ENCODE data around the gene CLIC1.
A peak's percentile ranks its signal among the peaks of the same experiment; 100 is the strongest.
"Not testable (repeated sequence)": the region's sequence is repeated elsewhere in the genome, so short reads cannot be mapped to it uniquely, and the experiment has no call there.

Gene CLIC1

DNA sequence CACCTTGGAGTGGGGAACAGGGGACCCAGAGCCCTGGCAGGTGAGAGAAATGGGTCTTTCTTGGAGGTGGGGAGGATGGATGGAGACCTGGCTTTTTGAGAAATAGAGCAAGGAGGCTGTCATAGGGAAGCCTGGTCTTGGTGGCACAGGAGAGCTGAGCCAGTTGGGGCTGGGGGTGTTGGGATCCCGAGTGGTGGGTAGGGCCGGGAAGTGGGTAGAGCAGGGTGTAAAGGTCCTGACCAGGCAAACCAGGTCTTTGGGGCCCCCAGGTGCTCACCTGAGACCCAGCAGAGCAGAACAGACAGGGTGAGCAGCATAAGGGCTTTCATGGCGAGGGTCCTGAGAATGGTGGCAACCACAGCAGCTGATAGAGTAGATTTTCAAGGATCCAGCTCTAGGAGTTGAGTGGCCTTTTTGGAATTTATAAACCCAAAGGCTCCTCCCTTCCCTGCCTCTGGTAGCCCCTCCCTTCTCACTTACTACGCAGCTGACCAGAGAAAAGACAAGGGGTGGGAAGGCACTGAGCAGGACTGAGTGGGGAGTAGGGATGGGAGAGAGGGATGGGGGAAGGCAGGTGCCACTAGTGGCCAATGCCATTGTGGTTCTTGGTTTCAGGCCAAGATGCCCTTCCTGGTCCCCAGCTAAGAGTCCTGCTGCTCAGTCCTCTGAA is 14.8 kb downstream of the CLIC1 start, which contains the start of gene LY6G6C:
LY6G6C (minus strand) TSS at position 396 of the 670 bp plus-strand sequence; CDS start at position 329, 67 bp downstream.
- no peak for DNase-seq

DNA sequence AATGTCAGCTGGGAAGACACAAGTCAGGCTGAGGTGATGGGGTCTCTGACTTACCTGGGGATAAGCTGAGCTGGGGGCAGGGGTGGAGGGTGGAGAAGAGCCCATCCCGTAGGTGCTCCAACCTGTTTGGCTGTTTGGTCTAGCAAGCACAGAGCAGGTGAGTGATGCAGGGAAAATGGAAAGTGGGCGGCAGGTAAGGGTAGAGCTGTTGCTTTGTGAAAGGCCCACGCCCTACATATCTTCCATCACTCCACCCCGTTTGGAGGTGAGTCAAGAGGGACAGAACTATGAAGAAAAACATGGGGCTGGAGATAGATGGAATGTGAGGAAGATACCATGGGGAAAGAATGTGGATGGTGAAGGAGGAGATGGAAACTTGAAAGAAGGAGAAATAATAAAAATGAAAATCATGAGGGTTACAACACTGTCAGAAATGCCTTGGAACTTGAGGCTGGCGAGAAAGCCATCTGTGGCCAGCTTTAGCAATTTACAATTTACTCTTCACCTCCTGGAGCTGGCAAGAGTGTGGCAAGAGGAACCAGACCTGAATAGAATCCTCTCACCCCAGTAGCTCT is 16.0 kb downstream of the CLIC1 start:
- no peak for DNase-seq

DNA sequence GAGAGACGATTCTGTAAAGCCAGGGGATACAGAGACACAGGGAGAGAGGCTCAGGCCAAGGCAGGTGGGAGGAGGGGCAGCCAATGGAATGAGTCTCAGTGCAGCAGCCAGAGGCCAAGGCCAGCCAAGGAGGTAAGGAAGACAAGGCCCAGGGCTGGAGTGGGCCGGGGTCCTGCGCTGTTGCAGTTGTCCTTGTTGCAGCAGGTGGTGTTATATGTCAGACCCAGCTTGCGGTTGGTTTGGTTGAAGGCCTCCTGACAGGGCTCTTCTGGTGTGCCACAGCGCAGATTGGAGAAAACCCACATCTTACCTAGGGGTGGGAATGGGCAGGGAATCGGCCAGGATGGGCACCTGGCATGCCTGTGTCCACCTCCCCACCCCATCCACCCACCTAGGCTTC is 17.3 kb downstream of the CLIC1 start:
- no peak for DNase-seq

DNA sequence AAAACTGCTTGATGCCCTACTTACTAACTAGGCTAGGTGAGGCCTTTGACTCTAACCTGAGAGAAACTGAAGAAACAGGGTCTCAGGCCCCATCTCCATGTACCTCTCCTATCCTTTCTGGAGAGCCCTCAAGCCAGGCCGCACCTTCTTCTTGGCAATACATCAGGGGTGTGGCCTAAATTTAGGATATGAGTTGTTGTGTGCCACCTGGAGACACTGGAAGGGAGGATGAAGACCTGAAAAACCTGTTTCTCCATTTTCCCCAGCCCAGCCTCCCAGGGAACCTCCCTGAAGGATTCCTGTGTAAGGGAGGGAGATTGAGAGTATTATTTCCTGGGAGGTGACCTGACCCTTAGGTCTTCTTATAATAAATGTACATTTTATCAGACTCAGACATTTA is 18.1 kb downstream of the CLIC1 start:
- no peak for DNase-seq

DNA sequence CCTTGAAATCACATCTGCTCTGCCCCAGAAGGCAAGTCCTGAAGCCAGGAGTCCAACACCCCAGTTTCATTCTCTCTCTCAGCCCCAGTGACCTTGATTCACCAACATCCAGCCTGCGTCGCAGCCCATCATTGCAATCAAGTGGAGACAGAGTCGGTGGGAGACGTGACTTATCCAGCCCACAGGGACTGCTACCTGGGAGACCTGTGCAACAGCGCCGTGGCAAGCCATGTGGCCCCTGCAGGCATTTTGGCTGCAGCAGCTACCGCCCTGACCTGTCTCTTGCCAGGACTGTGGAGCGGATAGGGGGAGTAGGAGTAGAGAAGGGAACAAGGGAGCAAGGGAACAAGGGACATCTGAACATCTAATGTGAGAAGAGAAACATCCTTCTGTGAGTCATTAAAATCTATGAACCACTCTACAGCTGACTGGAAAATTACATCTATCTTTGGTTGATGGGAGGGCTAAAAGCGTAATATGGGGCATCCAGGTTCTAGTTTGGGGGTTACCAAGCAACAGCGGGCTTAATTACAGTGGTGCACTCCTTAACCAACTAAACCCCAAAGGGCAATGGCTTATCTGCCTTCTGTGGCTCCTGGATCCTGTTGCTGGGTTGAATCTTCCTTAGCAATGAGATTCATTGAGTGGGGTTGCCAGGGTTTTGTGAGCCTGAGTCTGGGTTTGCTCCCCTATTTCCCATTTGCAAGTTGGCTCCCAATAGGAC is 18.7 kb downstream of the CLIC1 start:
- DNase-seq = no peak

DNA sequence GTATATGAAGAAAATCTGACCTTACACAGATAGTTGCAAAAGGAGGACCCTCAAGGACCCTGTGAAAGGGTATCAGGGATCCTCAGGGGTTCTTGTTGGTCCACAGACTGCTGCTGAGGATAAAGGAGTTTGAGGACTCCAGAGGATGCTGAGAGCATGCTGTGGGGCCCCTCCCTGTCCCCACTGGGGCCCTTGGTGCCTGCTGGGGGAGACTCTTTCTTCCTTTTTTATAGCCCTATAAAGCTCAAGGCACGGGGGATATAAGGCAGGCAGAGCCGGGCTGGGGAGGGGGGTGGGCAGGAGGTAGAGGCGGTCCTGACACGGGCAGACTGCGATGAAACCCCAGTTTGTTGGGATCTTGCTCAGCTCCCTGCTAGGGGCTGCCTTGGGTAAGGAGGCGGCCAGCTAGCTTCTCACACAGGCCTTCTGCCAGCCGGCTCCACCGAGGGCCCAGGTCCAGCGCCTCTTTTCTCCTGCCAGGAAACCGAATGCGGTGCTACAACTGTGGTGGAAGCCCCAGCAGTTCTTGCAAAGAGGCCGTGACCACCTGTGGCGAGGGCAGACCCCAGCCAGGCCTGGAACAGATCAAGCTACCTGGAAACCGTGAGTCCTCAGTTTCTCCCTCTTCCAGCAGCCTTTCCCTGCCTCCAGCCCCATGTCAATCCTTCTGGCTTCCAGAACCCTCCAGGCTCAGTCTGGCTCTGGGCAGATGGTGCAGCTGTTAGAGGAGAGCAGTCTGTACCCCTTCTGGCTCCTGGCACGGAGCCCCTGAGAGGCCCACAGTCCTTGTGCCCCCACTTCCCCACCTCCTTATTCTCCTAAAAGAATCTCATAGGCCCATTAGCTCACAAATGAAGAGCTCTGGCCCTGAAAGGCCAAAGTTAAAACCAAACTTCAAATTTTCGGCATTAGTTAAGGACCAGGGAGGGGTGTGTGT is 21.0 kb downstream of the CLIC1 start, which contains the start of gene LY6G6D:
LY6G6D (plus strand) TSS at position 327 of the 937 bp plus-strand sequence; CDS start at position 335, 8 bp downstream.
- DNase-seq = no peak

DNA sequence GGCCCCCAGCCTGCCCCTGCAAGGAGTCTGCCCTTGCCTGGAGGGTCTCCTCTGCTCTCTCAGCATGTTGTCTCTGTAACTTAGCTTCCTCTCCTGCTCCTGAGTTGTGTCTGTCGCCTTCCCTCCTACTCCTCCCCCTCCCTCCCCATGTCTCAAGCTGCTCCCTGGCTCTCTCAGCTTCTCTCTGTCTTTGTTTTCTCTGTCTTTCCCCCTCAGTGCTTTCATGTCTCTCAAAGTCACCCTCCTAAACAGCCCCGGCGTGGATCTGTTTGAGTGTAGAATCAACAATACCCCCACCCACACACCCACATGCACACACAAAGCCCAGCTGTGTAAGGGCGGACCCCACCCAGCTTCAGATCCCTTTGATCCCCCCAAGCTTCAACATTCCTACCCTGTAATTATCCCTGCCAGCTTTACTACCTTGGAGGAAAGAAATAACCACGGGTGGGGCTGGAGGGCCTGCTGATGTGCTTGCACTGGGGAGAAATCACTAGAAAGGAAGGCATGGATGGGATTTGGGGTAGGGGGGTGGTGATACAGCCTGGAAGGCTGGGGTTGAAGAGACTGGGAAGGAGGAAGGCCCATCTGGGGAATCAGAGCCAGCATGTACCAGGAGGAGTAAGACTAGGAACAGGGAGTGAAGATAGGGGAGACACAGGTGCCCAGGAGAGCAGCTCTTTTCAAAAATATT is 22.2 kb downstream of the CLIC1 start:
- no peak for DNase-seq

DNA sequence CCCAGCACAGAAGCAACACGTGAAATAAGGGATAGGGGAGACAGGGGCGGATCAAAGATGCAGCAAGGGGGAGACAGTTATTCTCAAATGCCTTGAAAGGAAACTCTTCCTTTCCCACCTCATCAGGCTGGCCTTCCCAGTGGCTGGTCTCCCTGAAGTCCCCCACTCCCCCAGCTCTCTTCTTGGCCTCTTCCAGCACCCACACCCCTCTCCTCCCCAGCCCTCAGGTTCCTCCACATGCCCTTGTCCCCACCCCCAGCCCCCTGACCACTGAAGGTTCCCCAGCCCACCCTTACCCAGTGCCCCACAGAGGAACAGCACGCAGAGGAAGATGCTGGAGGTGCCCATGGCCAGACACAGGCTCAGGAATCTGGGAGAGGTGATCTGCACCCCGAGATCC is 22.9 kb downstream of the CLIC1 start:
- no peak for DNase-seq

DNA sequence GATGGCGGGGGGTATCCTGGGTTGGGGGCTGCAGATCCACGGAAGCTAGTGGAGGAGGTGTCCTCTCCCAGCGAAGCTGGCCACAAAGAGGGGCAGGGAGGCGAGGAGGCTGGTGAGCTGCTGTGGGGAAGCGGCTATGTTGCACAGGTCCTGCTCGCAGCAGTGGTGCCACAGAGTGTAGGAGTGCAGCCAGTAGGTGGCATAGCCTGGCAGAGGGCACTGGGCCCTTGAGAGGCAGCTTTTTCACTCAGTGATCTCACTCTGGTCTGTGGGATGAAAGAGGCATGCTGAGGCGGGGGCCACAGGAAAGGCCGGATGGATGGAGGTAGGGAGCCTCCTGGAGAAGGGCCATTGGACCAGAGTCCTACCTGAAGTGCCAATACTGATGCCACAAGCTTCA is 24.0 kb downstream of the CLIC1 start:
- DNase-seq = peak; percentile 66

DNA sequence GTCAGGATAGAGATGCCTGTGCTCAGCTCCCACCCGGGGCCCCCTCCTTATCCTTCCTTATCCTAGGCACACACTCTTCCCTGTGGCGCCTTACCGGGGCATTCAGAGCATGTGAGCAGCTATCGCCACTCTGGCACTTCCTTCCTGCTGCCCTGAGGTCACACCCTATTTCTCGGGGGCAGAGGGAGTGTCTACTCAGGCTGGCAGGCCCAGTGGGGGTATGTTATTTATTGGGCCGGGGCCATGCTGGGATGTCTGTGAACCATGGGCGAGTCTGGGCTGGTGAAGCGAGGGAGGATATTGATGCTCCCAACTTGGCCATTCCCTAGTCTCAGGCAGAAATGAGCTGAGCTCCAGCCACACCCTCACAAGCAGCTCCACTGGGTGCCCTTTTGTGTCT is 25.1 kb downstream of the CLIC1 start:
- DNase-seq = peak; percentile 92

DNA sequence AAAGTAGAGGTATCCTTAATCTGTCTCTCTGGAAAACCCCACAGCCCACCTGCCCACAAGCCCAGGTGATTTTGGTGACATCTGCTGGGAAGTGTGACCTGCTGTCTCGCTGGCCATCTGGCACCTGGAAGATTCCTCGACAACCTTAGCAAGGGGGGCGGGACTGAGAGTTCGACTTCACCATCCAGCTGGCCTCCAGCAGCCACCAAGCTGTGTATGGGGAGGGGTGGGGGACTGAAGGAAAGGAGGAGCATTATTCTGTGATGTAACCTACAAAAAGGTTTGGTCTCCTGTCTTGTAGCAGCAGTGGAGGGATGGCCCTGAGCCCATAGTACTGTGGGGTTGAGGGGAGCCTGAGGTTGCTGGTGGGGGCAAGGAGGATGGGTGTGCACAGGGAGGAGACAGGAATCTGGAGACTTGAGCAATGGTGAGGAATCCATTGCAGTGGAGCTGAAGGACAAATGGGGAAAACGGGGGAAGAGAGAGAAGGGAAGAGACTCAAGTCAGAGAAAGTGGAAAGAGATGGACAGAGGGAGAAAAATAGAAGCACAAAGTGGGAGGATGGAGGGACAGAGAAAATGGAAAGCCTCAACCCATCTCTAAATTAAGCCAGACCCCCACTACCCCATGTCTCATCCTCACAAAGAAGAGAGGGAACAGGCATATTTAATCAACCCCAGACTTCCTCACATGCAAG is 25.7 kb downstream of the CLIC1 start:
- no peak for DNase-seq

DNA sequence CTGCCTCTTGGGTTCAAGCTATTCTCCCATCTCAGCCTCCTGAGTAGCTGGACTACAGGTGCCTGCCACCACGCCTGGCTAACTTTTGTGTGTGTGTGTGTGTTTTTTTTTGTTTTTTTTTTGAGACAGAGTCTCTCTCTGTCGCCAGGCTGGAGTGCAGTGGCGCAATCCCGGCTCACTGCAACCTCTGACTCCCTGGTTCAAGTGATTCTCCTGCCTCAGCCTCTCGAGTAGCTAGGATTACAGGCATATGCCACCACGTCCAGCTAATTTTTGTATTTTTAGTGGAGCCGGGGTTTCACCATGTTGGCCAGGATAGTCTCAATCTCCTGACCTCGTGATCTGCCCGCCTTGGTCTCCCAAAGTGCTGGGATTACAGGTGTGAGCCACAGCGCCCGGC is 27.2 kb downstream of the CLIC1 start:
- DNase-seq = not testable (repeated sequence)

DNA sequence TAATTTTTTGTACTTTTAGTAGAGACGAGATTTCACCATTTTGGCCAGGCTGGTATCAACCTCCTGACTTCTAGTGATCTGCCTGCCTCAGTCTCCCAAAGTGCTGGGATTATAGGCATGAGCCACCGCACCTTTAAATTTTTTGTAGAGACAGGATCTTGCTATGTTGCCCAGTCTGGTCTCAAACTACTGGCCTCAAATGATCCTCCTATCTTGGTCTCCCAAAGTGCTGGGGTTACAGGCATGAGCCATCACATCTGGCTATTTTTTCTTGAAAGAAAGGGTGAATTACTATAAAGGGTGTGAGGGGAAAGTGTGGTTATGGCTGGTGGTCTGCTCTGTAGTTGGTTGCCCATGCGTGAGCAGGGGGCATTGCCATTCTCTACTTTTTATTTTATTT is 28.1 kb downstream of the CLIC1 start:
- DNase-seq = no peak

DNA sequence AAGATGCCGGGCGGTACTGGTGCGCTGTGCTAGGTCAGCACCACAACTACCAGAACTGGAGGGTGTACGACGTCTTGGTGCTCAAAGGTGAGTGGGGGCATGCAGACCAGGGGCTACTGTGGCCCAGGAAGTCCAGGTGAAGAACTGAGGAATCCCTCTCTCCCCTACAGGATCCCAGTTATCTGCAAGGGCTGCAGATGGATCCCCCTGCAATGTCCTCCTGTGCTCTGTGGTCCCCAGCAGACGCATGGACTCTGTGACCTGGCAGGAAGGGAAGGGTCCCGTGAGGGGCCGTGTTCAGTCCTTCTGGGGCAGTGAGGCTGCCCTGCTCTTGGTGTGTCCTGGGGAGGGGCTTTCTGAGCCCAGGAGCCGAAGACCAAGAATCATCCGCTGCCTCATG is 28.6 kb downstream of the CLIC1 start:
- no peak for DNase-seq

DNA sequence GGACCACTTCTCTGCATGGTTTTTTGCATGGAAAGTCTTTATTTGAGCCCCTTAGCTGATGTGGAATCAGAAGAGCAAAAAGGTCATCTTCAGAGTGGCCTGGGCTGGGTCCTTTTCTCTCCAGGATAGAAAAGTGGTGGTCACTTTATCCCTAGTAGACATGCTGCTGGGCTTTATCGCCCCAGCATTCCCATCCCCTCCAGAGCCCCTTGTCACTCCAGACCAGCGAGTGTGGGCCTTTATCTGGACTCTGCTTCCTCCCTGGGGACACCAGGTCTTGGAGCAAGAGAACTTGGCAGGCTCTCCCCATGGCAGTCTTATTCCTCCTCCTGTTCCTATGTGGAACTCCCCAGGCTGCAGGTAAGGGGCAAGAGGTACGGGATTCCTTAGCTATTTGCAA is 29.7 kb downstream of the CLIC1 start, which contains the start of gene LY6G6F:
LY6G6F (plus strand) TSS at position 268 of the 400 bp plus-strand sequence; CDS start at position 309, 41 bp downstream.
- no peak for DNase-seq

DNA sequence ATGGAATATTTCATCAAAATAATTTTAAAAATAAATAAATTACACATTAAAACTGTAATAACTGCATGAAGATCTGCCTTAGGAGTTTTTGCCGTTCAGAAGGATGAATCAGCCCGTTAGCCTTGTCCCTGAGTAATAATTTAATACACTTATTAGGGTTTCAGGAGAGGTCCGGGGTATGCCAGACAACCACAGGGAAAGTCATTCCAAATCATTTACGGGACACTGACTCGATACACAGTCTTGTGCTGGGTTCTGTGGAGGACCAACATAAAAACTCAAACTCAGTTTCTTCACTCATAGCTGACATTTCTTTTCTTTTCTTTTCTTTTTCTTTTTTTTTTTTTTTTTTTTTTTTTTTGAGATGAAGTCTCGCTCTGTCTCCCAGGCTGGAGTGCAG is 30.4 kb downstream of the CLIC1 start:
- no peak for DNase-seq

DNA sequence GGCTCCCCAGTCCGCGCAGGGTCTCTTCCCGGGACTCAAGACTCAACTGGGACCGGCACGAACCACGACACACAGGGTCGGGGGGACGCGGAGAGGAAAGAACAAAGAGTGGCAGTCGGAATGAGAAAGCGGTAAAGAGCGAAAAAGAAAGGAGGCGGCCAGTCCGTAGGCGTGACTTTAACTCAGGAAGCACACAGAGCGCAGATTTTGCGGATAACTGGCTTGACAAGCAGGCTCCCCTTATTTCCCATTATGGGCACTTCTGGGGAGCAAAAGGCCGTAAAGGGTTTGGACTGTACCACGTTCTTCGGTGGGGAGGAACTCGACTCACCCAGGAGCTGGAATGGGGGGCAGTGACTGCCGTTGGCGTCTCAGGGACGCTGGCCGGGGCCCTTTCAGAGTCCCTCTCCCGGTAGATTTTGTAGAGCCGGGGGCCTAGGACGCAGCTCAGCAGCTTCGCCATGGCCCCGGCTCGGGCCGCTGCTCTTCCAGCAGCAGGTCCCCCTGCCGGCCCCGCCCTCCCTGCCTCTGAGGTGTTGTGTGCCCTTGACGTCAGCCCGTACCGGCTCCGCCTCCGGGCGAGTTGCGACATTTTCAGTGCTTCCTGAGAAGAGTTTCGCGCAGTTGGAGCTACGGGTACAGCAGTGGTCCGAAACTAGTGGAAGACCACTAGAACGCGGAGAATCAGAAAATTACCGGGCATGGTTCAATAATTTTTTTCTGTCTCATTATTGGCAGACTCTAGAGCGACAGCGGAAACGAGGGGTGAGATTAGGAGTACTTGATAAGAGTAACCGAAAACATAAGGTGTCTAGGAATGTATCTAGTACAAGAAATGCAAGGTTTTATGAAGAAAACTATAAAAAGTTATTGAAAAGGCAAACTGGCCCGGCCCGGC is 33.3 kb downstream of the CLIC1 start, which contains the start of gene ABHD16A:
ABHD16A (minus strand) TSS at position 506 of the 898 bp plus-strand sequence; CDS start at position 463, 43 bp downstream.
- peak; percentile 98 for DNase-seq

DNA sequence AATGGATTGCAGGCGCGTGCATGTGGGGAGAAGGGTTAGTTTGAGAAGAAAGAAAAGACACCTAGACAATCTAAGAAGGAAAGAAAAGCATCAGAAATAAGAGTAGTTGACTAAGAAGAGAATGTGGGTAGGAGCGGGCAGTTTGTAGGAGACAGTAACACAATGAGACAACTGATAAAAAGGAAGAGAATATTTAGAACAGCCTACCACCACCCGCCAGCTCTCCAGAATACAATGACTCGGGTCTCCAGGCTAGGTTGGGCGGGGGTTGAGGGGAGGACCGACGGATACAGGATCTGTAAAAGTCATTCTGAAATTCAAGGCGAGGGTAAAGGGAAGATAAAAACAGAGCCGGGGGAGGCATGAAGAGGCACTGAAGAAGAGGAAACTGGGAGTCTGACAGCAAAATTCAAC is 33.9 kb downstream of the CLIC1 start:
- DNase-seq = no peak

DNA sequence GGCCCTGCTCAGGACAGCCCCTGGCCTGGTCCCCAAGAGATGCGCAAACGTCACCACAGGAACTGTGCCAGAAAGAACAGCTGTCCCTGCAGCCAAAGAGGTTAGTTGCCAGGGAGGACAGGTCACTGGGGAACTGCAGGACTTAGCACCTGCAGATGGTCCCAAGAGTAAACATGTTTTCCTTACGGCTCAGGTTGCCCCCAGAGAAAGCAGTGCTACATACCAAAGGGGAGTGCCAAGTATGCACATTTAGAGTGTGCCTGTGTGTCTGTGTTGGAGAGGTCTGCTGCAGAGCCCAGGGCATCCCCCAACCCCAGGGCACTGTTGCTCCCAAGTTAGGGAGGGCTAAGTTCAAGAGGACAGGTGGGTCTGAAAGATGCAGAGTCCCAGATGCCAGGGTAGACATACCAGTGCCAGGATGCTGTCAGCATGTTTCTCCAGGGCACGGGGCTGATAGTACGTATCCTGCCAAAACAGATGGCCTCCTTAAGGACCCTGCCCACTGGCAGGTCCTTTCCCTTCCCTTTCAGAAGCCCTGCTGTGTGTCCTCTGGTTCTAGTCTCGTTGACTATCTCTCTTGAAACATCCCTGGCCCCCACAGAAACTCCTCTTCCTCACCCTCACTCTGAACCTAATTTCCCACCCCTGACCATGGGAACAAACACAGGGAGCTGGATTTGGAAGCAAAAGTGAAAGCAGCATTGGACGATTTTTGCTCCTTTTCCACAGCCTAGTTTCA is 34.5 kb downstream of the CLIC1 start:
- peak; percentile 67 for DNase-seq

Data from hematopoietic multipotent progenitor cell treated with erythropoietin and hydrocortisone succinate and interleukin-3 and kit ligand, for 8 days (in vitro differentiated cells).